Vagina (tissue), 2 donors: ENCODE data around the gene ABCC1. TPM values are rescaled to one million over a fixed set of nuclear protein-coding genes. Genes with fewer than 3 reads are reported as not detected.

Experiments
- DNase-seq, 2 donors: peaks; one replicate each; pipeline ENCODE4 v3.0.0-alpha.2; 2017; ENCODE audit errors: extremely low spot score in 2 of 2
- H3K27ac ChIP-seq: fragments of 200-600 bp; sonication (generic); one replicate; pipeline ENCODE4 v1.5.1; 2019
- H3K27me3 ChIP-seq: fragments of 200-600 bp; sonication (generic); one replicate; pipeline ENCODE4 v1.5.1; 2019
- H3K36me3 ChIP-seq, 2 donors: fragments of 200-600 bp; sonication (generic); one replicate each; pipeline ENCODE4 v1.5.1; 2017 to 2019
- H3K4me1 ChIP-seq: fragments of 200-600 bp; sonication (generic); one replicate; pipeline ENCODE4 v1.5.1; 2019
- H3K4me3 ChIP-seq, 2 donors: fragments of 200-600 bp; sonication (generic); 1 replicate in 1 of 2; 2 replicates in 1 of 2; pipeline ENCODE4 v1.5.1; 2016 to 2019
- H3K9me3 ChIP-seq: fragments of 200-600 bp; sonication (generic); one replicate; pipeline ENCODE4 v1.5.1; 2019
- POLR2A ChIP-seq, 2 donors: fragments of 450-650 bp; IDR thresholded peaks; one replicate each; pipeline ENCODE4 v1.6.1; 2017; ENCODE audit warnings: antibody characterized with exemption in 2 of 2, mild to moderate bottlenecking in 2 of 2, moderate library complexity in 2 of 2
- POLR2AphosphoS5 ChIP-seq, 2 donors: sonication (generic); formaldehyde crosslinking; IDR thresholded peaks; one replicate each; pipeline ENCODE4 v1.9.0; 2017; ENCODE audit warnings: antibody characterized with exemption in 2 of 2, mild to moderate bottlenecking in 2 of 2, low read depth in 1 of 2; ENCODE audit not compliant: insufficient read depth in 1 of 2
- intact Hi-C: fragments of 100-400 bp; cut with DNase I; formaldehyde crosslinking; loops from one replicate; pipeline ENCODE4 v1.15.1; 2023
- total RNA-seq: library from RNA; depleted of rRNA; stranded (reverse); fragments of >200 nt; gene quantifications from one replicate; pipeline ENCODE4 v1.2.3, GENCODE V29; 2016
- TF ChIP-seq, protein P1 (sequence below), 3 experiments: fragments of 450-650 bp in 2 of 3; fragments of 200-600 bp in 1 of 3; sonication (generic) in 1 of 3; IDR thresholded peaks; one replicate each; pipeline ENCODE4 v1.5.1; 2017 to 2019; ENCODE audit warnings: antibody characterized with exemption in 3 of 3, mild to moderate bottlenecking in 2 of 3, moderate library complexity in 2 of 3

The ABCC1 gene
- total RNA-seq, 1 donor from 2014 or later, result 47.9 TPM

DNA sequence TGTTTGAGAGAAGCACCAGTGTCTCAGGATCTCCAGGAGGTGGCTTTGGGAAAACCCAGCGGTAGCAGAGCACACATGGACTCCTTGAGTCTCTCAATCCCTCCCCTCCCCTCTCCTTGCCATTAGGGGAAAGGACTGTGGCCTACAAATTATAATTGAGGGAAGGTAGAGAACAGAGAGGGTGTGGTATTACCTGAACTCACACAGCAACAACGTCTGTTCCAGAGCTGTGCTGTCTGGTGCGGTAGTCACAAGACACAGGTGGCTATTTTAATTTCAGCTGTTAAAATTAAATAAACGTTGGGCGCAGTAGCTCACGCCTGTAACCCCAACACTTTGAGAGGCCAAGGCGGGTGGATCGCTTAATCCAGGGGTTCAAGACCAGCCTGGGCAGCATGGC is 163.7 kb downstream of the ABCC1 start:
- intact Hi-C loops, result no loop called here
- no peaks in the 10 kb centered on the region for H3K27me3 ChIP-seq
- peaks cover 2% of the 10 kb centered on the region for H3K9me3 ChIP-seq
- H3K27ac ChIP-seq, result no peak overlapping the region
- peaks cover 0 to 63% of the 10 kb centered on the region in 2 donors for H3K36me3 ChIP-seq
- no peak for TF ChIP-seq POLR2AphosphoS5 (IDR thresholded peaks at IDR 0.05; ENCODE audit: insufficient read depth in 1 of 2, low read depth in 1 of 2)
- no peak for TF ChIP-seq POLR2A (IDR thresholded peaks at IDR 0.05)
- TF ChIP-seq, protein P1, sequence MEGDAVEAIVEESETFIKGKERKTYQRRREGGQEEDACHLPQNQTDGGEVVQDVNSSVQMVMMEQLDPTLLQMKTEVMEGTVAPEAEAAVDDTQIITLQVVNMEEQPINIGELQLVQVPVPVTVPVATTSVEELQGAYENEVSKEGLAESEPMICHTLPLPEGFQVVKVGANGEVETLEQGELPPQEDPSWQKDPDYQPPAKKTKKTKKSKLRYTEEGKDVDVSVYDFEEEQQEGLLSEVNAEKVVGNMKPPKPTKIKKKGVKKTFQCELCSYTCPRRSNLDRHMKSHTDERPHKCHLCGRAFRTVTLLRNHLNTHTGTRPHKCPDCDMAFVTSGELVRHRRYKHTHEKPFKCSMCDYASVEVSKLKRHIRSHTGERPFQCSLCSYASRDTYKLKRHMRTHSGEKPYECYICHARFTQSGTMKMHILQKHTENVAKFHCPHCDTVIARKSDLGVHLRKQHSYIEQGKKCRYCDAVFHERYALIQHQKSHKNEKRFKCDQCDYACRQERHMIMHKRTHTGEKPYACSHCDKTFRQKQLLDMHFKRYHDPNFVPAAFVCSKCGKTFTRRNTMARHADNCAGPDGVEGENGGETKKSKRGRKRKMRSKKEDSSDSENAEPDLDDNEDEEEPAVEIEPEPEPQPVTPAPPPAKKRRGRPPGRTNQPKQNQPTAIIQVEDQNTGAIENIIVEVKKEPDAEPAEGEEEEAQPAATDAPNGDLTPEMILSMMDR (IDR thresholded peaks at IDR 0.05), result no peak
- no peak overlapping the region for H3K4me3 ChIP-seq
- H3K4me1 ChIP-seq, result no peaks in the 10 kb centered on the region
- no peak for DNase-seq

DNA sequence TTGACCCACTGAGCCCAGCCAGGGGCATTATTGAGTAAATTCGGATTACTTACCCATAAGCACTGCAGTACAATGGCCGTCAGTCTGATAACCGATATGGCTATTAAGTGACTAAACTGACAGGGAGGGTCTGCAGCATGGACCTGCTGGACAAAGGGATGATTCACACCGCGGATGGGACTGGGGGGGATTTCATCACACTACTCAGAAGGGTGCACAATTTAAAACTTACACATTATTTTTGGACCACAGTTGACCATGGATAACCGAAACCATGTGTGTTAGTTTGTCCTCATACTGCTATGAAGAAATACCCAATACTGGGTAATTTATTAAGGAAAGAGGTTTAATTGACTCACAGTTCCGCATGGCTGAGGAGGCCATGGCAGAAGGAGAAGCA is 167.4 kb downstream of the ABCC1 start:
- Histone ChIP-seq H3K36me3 (peaks cover 0 to 74% of the 10 kb centered on the region in 2 donors), H3K4me1 (no peaks in the 10 kb centered on the region)

DNA sequence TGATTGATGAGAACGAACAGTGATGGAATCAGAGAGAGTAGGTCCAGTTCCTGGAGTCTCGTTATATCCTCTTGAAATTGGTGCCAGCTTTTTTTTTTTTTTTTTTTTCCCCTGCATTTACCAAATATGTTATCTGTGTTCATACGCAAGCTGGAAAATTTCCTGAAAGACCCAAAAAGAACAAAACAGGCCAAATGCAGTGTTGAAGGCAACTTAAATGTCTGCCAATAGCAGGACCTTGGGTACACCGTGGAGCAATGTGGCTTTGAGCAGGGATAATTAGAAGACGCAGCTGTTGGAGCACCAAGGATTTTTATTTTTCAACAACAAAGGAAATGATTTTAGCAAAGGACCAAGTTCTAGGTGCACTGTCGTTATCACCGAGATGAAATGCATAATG is 168.9 kb downstream of the ABCC1 start:
- Histone ChIP-seq H3K4me1 (no peaks in the 10 kb centered on the region), H3K27me3 (no peaks in the 10 kb centered on the region), H3K36me3 (peaks cover 0 to 71% of the 10 kb centered on the region in 2 donors), H3K4me3 (no peak overlapping the region), H3K27ac (no peak overlapping the region), H3K9me3 (peaks cover 3% of the 10 kb centered on the region)
- intact Hi-C loops, result no loop called here
- no peak for DNase-seq
- TF ChIP-seq POLR2AphosphoS5 (IDR thresholded peaks at IDR 0.05; ENCODE audit: insufficient read depth in 1 of 2, low read depth in 1 of 2) (no peak), POLR2A (IDR thresholded peaks at IDR 0.05) (no peak)
- TF ChIP-seq, protein P1 (IDR thresholded peaks at IDR 0.05), result no peak

More for the DNA sequence above, 167.4 kb downstream of the ABCC1 start:
- DNase-seq, result no peak
- TF ChIP-seq POLR2A (IDR thresholded peaks at IDR 0.05), result no peak
- TF ChIP-seq, protein P1 (IDR thresholded peaks at IDR 0.05), result no peak
- no peak for TF ChIP-seq POLR2AphosphoS5 (IDR thresholded peaks at IDR 0.05; ENCODE audit: insufficient read depth in 1 of 2, low read depth in 1 of 2)
- Histone ChIP-seq H3K27ac (no peak overlapping the region), H3K27me3 (no peaks in the 10 kb centered on the region), H3K4me3 (no peak overlapping the region), H3K9me3 (peaks cover 3% of the 10 kb centered on the region)
- intact Hi-C loops, result no loop called here

DNA sequence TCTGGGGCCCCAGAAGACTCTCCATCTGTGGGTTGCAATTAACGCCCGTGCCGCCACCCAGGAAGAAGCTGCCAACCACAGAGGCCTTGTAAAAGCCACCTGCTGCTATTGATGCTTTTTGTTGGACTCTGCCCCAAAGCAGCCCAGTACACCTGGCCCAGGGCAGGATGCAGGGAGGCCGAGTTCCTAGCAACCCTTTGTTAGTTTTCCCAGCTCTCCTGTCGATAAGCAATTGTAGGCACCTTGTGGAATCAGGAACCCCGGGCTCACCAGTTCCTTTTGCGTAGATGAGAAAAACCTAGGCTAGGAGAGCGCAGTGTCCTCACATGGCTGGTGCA is 170.6 kb downstream of the ABCC1 start:
- peaks cover 0 to 79% of the 10 kb centered on the region in 2 donors for H3K36me3 ChIP-seq
- H3K9me3 ChIP-seq, result peaks cover 3% of the 10 kb centered on the region
- H3K4me3 ChIP-seq, result no peak overlapping the region
- DNase-seq, result no peak
- intact Hi-C loops, result no loop called here
- H3K27me3 ChIP-seq, result no peaks in the 10 kb centered on the region
- TF ChIP-seq, protein P1 (IDR thresholded peaks at IDR 0.05), result no peak
- TF ChIP-seq POLR2AphosphoS5 (IDR thresholded peaks at IDR 0.05; ENCODE audit: insufficient read depth in 1 of 2, low read depth in 1 of 2) (no peak), POLR2A (IDR thresholded peaks at IDR 0.05) (no peak)
- no peaks in the 10 kb centered on the region for H3K4me1 ChIP-seq
- no peak overlapping the region for H3K27ac ChIP-seq

DNA sequence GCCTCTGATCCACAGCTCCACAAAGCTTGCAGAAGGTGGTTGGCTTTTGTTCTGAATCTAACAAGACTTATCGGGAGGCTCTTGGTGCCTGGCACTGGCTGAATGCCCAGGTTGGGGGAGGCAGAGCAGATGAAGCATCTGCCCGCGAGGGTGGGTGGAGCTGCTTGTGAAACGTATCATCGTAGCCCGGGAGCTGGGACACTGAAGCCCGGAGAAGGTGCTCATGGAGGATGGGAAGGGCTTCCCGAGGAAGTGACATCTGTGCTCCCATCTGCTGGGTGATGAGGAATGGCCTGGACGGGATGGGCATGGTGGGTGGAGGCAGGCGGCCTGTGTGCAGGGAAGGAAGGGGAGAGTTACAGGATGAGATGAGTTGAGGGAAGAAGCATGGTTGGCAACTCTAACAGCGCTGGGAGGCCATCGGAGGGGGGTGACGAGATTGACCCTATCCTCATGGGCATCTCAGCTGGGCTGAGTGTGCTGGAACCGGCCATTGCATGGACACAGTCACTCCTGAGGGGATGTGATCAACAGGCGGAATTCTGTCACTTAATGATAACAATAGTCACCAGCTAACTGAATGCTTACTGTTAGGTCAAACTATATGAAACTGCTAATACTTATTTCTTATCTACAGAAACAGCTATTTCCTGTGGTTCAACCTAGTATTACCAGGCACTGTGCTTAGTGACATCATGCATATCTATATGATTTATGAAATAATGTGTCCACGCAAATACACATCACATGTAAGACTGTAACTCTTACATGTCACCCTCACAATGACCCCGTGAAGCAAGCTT is 171.2 kb downstream of the ABCC1 start:
- Histone ChIP-seq H3K4me1 (no peaks in the 10 kb centered on the region), H3K9me3 (peaks cover 3% of the 10 kb centered on the region), H3K4me3 (no peak overlapping the region), H3K27ac (no peak overlapping the region), H3K27me3 (no peaks in the 10 kb centered on the region), H3K36me3 (peaks cover 0 to 78% of the 10 kb centered on the region in 2 donors)
- intact Hi-C loops, result no loop called here
- TF ChIP-seq, protein P1 (IDR thresholded peaks at IDR 0.05), result no peak
- no peak for TF ChIP-seq POLR2A (IDR thresholded peaks at IDR 0.05)
- TF ChIP-seq POLR2AphosphoS5 (IDR thresholded peaks at IDR 0.05; ENCODE audit: insufficient read depth in 1 of 2, low read depth in 1 of 2), result no peak
- DNase-seq, result no peak
